Neutrophil (primary cell): Measurements from ENCODE around the gene TMEM17.

Source experiments
- H3K27ac ChIP-seq: fragments of 200-600 bp; sonication (generic); 2 replicates; pipeline ENCODE4 v1.5.1; 2016; ENCODE audit warnings: mild to moderate bottlenecking, moderate library complexity
- H3K27me3 ChIP-seq: fragments of 200-600 bp; sonication (generic); 2 replicates; pipeline ENCODE4 v1.6.0; 2016; ENCODE audit warnings: mild to moderate bottlenecking
- H3K36me3 ChIP-seq: fragments of 200-600 bp; sonication (generic); 2 replicates; pipeline ENCODE4 v1.5.1; 2017
- H3K4me1 ChIP-seq, 2 experiments: fragments of 200-600 bp in 1 of 2; sonication (generic) in 1 of 2; 1 replicate in 1 of 2; 2 replicates in 1 of 2; pipeline versions ENCODE4 v1.5.1 to v1.6.1; 2013 to 2016; ENCODE audit warnings: low read depth in 1 of 2, low read length in 1 of 2, mild to moderate bottlenecking in 1 of 2, moderate library complexity in 1 of 2; ENCODE audit not compliant: control insufficient read depth in 1 of 2, insufficient read depth in 1 of 2
- H3K4me3 ChIP-seq, 2 experiments: fragments of 200-600 bp in 1 of 2; sonication (generic) in 1 of 2; 1 replicate in 1 of 2; 2 replicates in 1 of 2; pipeline ENCODE4 v1.5.1; 2013 to 2016; ENCODE audit warnings: low read depth in 1 of 2, low read length in 1 of 2, mild to moderate bottlenecking in 1 of 2, moderate library complexity in 1 of 2
- H3K9me3 ChIP-seq: fragments of 200-600 bp; sonication (generic); 2 replicates; pipeline ENCODE4 v1.5.1; 2016
- CTCF ChIP-seq: fragments of 200-600 bp; sonication (generic); IDR thresholded peaks from 2 replicates; pipeline ENCODE4 v1.5.1; 2016; ENCODE audit warnings: antibody characterized with exemption

Gene TMEM17

DNA sequence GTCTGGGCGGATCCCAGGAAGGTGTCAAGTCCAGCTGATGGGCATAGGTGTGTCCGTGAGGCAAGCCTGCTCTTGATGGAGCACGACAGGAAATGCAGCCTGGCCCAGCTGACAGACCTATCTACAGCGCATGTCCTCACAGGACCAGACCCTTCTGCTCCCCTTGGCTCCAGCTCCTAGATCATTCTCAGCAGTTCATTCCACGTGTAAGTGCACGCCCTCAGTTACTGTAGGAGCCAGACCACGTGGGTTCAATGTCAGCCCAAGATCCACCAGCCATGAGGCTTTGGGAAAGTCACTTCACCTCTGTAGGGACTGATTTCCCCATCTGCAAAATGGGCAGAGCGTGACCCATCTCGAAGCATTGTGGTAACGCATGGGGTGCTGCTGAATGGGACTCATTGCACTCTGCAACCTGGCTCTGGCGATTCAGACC, 47.8 kb downstream of the TMEM17 start:
- no peaks in the 10 kb centered on the region for H3K36me3 ChIP-seq
- no peak for TF ChIP-seq CTCF
- no peak overlapping the region for H3K27ac ChIP-seq
- H3K4me1 ChIP-seq, result peaks cover 9 to 10% of the 10 kb centered on the region in 2 experiments
- peaks cover 22% of the 10 kb centered on the region for H3K27me3 ChIP-seq
- H3K4me3 ChIP-seq, result no peak overlapping the region
- H3K9me3 ChIP-seq, result no peaks in the 10 kb centered on the region

DNA sequence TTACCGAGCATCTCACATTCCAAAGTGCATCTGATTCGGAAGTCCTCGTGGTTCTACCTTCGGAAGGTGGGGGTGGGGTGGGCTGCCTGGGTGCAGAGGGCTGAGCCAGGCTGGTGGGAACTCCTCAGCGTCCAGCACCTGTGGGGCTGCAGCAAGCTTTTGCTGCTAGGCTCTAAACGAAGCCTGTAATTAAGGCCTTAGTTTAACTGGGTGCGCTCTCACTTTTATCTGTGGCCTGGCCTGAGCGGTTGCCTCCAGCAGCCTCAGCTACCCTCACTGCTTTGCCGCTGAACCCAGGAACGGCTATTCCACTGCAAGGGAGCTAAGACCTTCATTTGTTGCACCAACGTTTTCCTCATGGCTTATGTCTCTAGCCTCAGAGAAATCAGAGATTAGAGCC, 48.4 kb downstream of the TMEM17 start:
- no peak overlapping the region for H3K4me3 ChIP-seq
- no peak overlapping the region for H3K27ac ChIP-seq
- H3K9me3 ChIP-seq, result no peaks in the 10 kb centered on the region
- peaks cover 9 to 10% of the 10 kb centered on the region in 2 experiments for H3K4me1 ChIP-seq
- H3K27me3 ChIP-seq, result peaks cover 22% of the 10 kb centered on the region
- no peaks in the 10 kb centered on the region for H3K36me3 ChIP-seq
- no peak for TF ChIP-seq CTCF

DNA sequence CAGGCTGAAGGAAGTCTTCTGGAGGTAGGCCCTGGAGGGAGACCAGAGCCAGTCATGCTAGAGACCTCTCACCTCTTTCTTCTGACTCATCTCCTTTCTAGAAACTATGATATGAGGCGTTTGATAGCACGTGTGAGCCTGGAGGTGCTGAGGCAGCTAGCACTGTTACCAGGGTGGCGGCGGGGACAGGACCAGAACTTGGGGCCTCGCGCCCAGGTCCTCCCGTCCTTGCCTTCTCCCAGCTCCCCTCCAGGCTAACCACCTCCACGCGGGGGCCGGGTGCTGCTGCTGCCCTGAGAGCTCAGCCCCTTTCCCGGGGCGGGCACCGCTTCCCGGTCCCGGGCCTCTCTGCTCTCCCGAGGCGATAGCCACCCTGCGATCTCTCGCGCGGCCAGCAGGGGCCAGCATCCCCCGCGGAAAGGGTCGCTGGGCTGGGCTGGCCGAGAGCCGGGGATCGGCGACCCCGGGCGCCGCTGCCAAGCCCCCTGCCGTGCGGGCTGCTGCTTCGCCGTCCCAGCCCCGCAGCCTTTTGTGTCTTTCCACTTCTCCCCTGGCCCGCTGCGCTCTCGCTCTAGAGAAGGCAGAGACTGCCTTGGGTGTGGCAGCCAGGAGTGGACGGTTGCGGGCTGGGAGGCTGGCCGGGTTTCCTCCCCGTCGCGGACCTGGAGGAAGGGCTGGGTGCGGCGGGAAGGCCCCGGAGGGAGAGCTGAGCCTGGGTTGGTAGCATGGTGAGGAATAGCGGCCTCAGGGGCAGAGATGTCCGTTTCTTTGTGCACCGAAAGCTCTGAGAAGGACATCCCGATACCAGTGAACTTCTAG, 49.1 kb downstream of the TMEM17 start:
- H3K27me3 ChIP-seq, result peaks cover 22% of the 10 kb centered on the region
- no peaks in the 10 kb centered on the region for H3K9me3 ChIP-seq
- H3K4me1 ChIP-seq, result peaks cover 9 to 10% of the 10 kb centered on the region in 2 experiments
- H3K4me3 ChIP-seq, result peak overlapping the region; percentile 48 to 63
- no peak overlapping the region for H3K27ac ChIP-seq
- TF ChIP-seq CTCF, result peak; percentile 83
- no peaks in the 10 kb centered on the region for H3K36me3 ChIP-seq

DNA sequence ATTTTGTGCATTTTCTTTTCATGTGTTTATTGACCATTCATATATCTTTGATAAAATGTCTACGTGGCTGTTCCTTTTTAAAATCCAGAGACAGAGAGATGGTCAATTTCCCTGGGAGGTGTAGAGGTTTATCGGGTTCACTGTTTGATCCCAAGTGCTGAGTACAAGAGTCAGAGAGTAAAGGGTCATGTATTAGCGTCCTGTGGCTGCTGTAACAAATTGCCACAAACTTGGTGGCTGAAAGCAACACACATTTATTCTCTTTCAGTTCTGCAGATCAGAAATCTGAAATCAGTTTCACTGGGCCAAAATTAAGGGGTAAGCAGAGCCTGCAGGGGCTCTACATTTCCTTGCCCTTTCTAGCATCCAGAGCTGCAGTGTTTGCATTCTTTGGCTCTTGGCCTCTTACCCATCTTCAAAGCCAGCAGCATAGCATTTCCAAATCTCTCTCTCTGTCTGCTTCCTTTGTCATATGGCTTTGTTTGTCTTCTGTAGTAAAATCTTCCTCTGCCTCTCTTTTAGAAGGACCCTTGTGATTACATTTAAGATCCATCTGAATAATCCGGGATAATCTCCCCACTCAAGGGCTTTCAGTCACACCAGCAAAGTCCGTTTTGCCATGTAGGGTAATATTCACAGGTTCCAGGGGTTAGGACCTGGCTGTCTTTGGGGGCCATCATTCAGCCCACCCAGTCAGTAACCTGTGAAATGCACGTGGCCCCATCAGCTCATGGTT, 49.9 kb downstream of the TMEM17 start:
- Histone ChIP-seq H3K27me3 (peaks cover 22% of the 10 kb centered on the region), H3K36me3 (no peaks in the 10 kb centered on the region), H3K4me3 (no peak overlapping the region), H3K4me1 (peaks cover 9 to 10% of the 10 kb centered on the region in 2 experiments), H3K27ac (no peak overlapping the region), H3K9me3 (no peaks in the 10 kb centered on the region)
- no peak for TF ChIP-seq CTCF

GRCh38 chr2:62453955-62454354, 52.0 kb downstream of the TMEM17 start:
- H3K9me3 ChIP-seq, result no peaks in the 10 kb centered on the region
- H3K27me3 ChIP-seq, result peaks cover 22% of the 10 kb centered on the region
- no peak for TF ChIP-seq CTCF
- no peak overlapping the region for H3K4me3 ChIP-seq
- H3K4me1 ChIP-seq, result peaks cover 9 to 10% of the 10 kb centered on the region in 2 experiments
- no peaks in the 10 kb centered on the region for H3K36me3 ChIP-seq
- no peak overlapping the region for H3K27ac ChIP-seq
